Measurements from ENCODE around the gene VRK1. TPM values are rescaled to one million over a fixed set of nuclear protein-coding genes. Genes with fewer than 3 reads are reported as not detected.

VRK1 gene
- total and polyA plus RNA-seq, 2 of the 8 experiments (the other 6 are each of a cell fraction or from before 2014, with no cell fraction given): 24.2 to 64.8 TPM

DNA sequence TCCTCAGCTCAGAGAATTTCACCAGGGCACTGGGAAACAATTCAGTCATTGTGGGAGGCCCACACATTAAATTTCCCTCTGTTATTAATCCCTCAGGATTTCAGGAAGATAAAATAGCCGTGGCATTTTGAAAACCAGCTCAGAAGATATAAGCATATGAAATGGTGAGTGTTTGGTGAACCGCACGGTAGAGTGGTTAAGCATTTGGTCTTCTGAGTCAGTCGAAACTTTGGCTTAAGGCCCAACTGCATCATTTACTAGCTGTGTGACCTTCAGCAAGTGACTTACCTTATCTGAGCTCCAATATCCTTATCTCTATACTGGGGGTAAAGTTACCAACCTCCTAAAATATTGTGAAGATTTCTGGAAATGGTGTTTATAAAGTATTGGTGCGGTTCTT lies 5.2 kb upstream of the VRK1 start:
- Histone ChIP-seq H3K23ac (ENCODE audit: insufficient read length) (no peak overlapping the region), H3K9me3 (ENCODE audit: insufficient read depth in 2 of 2, low read depth in 1 of 2, low read length in 1 of 2) (no peaks in the 10 kb centered on the region), H4K8ac (ENCODE audit: extremely low read depth, insufficient read depth, low read length) (no peak overlapping the region), H3K79me2 (ENCODE audit: control insufficient read depth in 1 of 2, insufficient read depth in 2 of 2, low read length in 2 of 2) (no peaks in the 10 kb centered on the region), H2BK120ac (replicated peaks; ENCODE audit: low read depth, low read length) (no peak overlapping the region), H3K9ac (replicated peaks in 1 of 4; ENCODE audit: extremely low read depth in 1 of 4, low read depth in 3 of 4, low read length in 3 of 4) (no peak overlapping the region), H2BK5ac (ENCODE audit: low read depth, low read length) (no peak overlapping the region), H3K27me3 (replicated peaks in 1 of 4; ENCODE audit: control insufficient read depth in 3 of 4, extremely low read depth in 1 of 4, insufficient read depth in 3 of 4, low read length in 3 of 4) (0 out of 7 replicates have a peak, but pooled peaks cover 0 to 2% (median 0%) of the 10 kb centered on the region in 4 experiments), H2BK15ac (ENCODE audit: low read length) (no peak overlapping the region), H2BK20ac (ENCODE audit: low read length) (no peak overlapping the region), H3K4me1 (replicated peaks in 1 of 4; ENCODE audit: control insufficient read depth in 3 of 4, insufficient read depth in 4 of 4, low read length in 3 of 4) (no peaks in the 10 kb centered on the region), H2BK12ac (ENCODE audit: low read depth, low read length) (no peak overlapping the region), H3K36me3 (ENCODE audit: control insufficient read depth in 2 of 4, insufficient read depth in 4 of 4, low read length in 3 of 4) (no peaks in the 10 kb centered on the region), H3K79me1 (ENCODE audit: low read depth, low read length) (no peaks in the 10 kb centered on the region), H3K14ac (ENCODE audit: insufficient read length) (no peak overlapping the region), H3K27ac (ENCODE audit: low read depth, low read length) (no peak overlapping the region), H4K20me1 (replicated peaks in 1 of 2; ENCODE audit: control insufficient read depth in 1 of 2, insufficient read depth in 2 of 2, low read length in 2 of 2) (no peaks in the 10 kb centered on the region), H3K4me3 (ENCODE audit: extremely low read depth in 1 of 4, insufficient read depth in 2 of 4, low read depth in 3 of 4, low read length in 4 of 4) (no peak overlapping the region), H3K18ac (ENCODE audit: extremely low read depth, low read length) (no peak overlapping the region), H2AFZ (ENCODE audit: low read length) (no peak overlapping the region), H3K4me2 (ENCODE audit: insufficient read depth in 1 of 2, low read depth in 2 of 2, low read length in 2 of 2) (no peak overlapping the region), H4K91ac (replicated peaks; ENCODE audit: insufficient read length, low read length) (no peak overlapping the region), H3K23me2 (ENCODE audit: low read depth, low read length) (no peaks in the 10 kb centered on the region), H2AK5ac (ENCODE audit: low read depth, low read length) (no peak overlapping the region), H3K56ac (replicated peaks; ENCODE audit: insufficient read length, low read depth, low read length) (no peak overlapping the region), H3K4ac (replicated peaks; ENCODE audit: insufficient read length, low read depth, low read length) (no peak overlapping the region), H4K5ac (ENCODE audit: insufficient read length, low read depth, low read length) (no peak overlapping the region)
- DNase-seq (ENCODE audit: low read depth in 1 of 2, low spot score in 2 of 2): no peak
- POLR2A ChIA-PET (ENCODE audit: partially characterized antibody): no interaction called here
- CTCF ChIA-PET (ENCODE audit: partially characterized antibody): interaction anchor here (0.6 kb wide), 1 partner anchor 155 kb away, joined by 4 read pairs; no protein-coding TSS in a partner anchor
- no peak for FAIRE-seq
- WGBS, 2 experiments (ENCODE audit: extremely low coverage in 1 of 2, insufficient coverage in 1 of 2, insufficient read length in 1 of 2, insufficient replicate concordance in 2 of 2, low coverage in 1 of 2, low lambda C conversion rate in 2 of 2, missing lambda C conversion rate in 1 of 2): 90% methylated on average over 5 of the region's 5 CpGs; no CpG with 5 or more reads in 1 of the 2 experiments
- TF ChIP-seq SP2 (IDR thresholded peaks at IDR 0.05; ENCODE audit: low read length) (no peak), CTBP2 (IDR thresholded peaks at IDR 0.05; ENCODE audit: borderline replicate concordance, insufficient read depth, insufficient read length, low read length) (no peak), ATF3 (IDR thresholded peaks at IDR 0.05; ENCODE audit: insufficient read depth, low read depth, low read length) (no peak), JUND (IDR thresholded peaks at IDR 0.05; ENCODE audit: low read length) (no peak), BRCA1 (IDR thresholded peaks at IDR 0.05; ENCODE audit: low read depth, low read length) (no peak), KDM5A (IDR thresholded peaks at IDR 0.05; ENCODE audit: low read length) (no peak), EP300 (IDR thresholded peaks at IDR 0.05; ENCODE audit: borderline replicate concordance in 1 of 2, low read depth in 2 of 2, low read length in 2 of 2) (no peak), EGR1 (IDR thresholded peaks at IDR 0.05; ENCODE audit: borderline replicate concordance, low read depth, low read length) (no peak), CBX8 (IDR thresholded peaks at IDR 0.05; ENCODE audit: borderline replicate concordance, low read depth, low read length) (no peak), PHF8 (conservative IDR thresholded peaks at IDR 0.05; ENCODE audit: low read depth, low read length) (no peak), YY1 (IDR thresholded peaks at IDR 0.05; ENCODE audit: low read depth, low read length) (no peak)

Data from H1 (cell line).